ENCODE results near the gene S100G. TPM values are rescaled to one million over a fixed set of nuclear protein-coding genes. Genes with fewer than 3 reads are reported as not detected.

Gene S100G
- total RNA-seq, 2 donors from 2014 or later, result not detected

GRCh38 chrX:16683007-16683664 lies 33.2 kb downstream of the S100G start:
- intact Hi-C loops (cut with DNase I), result no loop called here
- WGBS, result 85% methylated on average over 7 of the region's 7 CpGs
- H3K9me3 ChIP-seq, result no peaks in the 10 kb centered on the region
- no peak overlapping the region for H3K4me3 ChIP-seq
- H3K27me3 ChIP-seq (replicated peaks; ENCODE audit: insufficient read depth), result no peaks in the 10 kb centered on the region
- TF ChIP-seq CTCF (IDR thresholded peaks at IDR 0.05), result no peak
- TF ChIP-seq POLR2A (IDR thresholded peaks at IDR 0.05), result no peak
- TF ChIP-seq POLR2AphosphoS5 (IDR thresholded peaks at IDR 0.05), result no peak
- H3K27ac ChIP-seq, result no peak overlapping the region
- H3K4me1 ChIP-seq (replicated peaks), result no peaks in the 10 kb centered on the region
- no peaks in the 10 kb centered on the region for H3K36me3 ChIP-seq
- DNase-seq (ENCODE audit: low spot score), result no peak

- TF ChIP-seq CTCF (IDR thresholded peaks at IDR 0.05) (no peak), POLR2A (IDR thresholded peaks at IDR 0.05) (no peak), POLR2AphosphoS5 (IDR thresholded peaks at IDR 0.05) (no peak)
- intact Hi-C loops (cut with DNase I), result no loop called here
- H3K4me3 ChIP-seq, result no peak overlapping the region
- DNase-seq (ENCODE audit: low spot score), result no peak
- no peaks in the 10 kb centered on the region for H3K4me1 ChIP-seq (replicated peaks)
- WGBS, result 84% methylated on average over 3 of the region's 3 CpGs
- no peaks in the 10 kb centered on the region for H3K36me3 ChIP-seq
- no peaks in the 10 kb centered on the region for H3K27me3 ChIP-seq (replicated peaks; ENCODE audit: insufficient read depth)
- no peak overlapping the region for H3K27ac ChIP-seq
- H3K9me3 ChIP-seq, result no peaks in the 10 kb centered on the region
Measured at GRCh38 chrX:16687514-16687913, 37.6 kb downstream of the S100G start.

- H3K9me3 ChIP-seq, result no peaks in the 10 kb centered on the region
- no peak overlapping the region for H3K4me3 ChIP-seq
- TF ChIP-seq POLR2AphosphoS5 (IDR thresholded peaks at IDR 0.05) (no peak), CTCF (IDR thresholded peaks at IDR 0.05) (peak; percentile 3 to 61 (median 59))
- no peak overlapping the region for H3K27ac ChIP-seq
- intact Hi-C loops (cut with DNase I), result no loop called here
- H3K27me3 ChIP-seq (replicated peaks; ENCODE audit: insufficient read depth), result no peaks in the 10 kb centered on the region
- no peaks in the 10 kb centered on the region for H3K4me1 ChIP-seq (replicated peaks)
- DNase-seq (ENCODE audit: low spot score), result peak; percentile 32
- no peaks in the 10 kb centered on the region for H3K36me3 ChIP-seq
- 58% methylated on average over 10 of the region's 10 CpGs for WGBS
Measured at GRCh38 chrX:16695079-16695676, 45.2 kb downstream of the S100G start.

- intact Hi-C loops (cut with DNase I), result no loop called here
- Histone ChIP-seq H3K4me1 (replicated peaks) (no peaks in the 10 kb centered on the region), H3K27me3 (replicated peaks; ENCODE audit: insufficient read depth) (no peaks in the 10 kb centered on the region), H3K36me3 (no peaks in the 10 kb centered on the region), H3K9me3 (no peaks in the 10 kb centered on the region), H3K4me3 (no peak overlapping the region), H3K27ac (no peak overlapping the region)
- DNase-seq (ENCODE audit: low spot score), result no peak
- TF ChIP-seq POLR2A (IDR thresholded peaks at IDR 0.05), result no peak
- TF ChIP-seq POLR2AphosphoS5 (IDR thresholded peaks at IDR 0.05), result no peak
- TF ChIP-seq CTCF (IDR thresholded peaks at IDR 0.05), result no peak
- 53% methylated on average over 3 of the region's 3 CpGs for WGBS
Measured at GRCh38 chrX:16696956-16697355, 47.0 kb downstream of the S100G start.

- no peaks in the 10 kb centered on the region for H3K9me3 ChIP-seq
- H3K36me3 ChIP-seq, result no peaks in the 10 kb centered on the region
- no peaks in the 10 kb centered on the region for H3K27me3 ChIP-seq (replicated peaks; ENCODE audit: insufficient read depth)
- WGBS, result 87% methylated on average over 6 of the region's 6 CpGs
- TF ChIP-seq POLR2AphosphoS5 (IDR thresholded peaks at IDR 0.05) (no peak), CTCF (IDR thresholded peaks at IDR 0.05) (no peak), POLR2A (IDR thresholded peaks at IDR 0.05) (no peak)
- H3K4me3 ChIP-seq, result no peak overlapping the region
- intact Hi-C loops (cut with DNase I), result no loop called here
- no peak for DNase-seq (ENCODE audit: low spot score)
- H3K27ac ChIP-seq, result no peak overlapping the region
- no peaks in the 10 kb centered on the region for H3K4me1 ChIP-seq (replicated peaks)
Measured at GRCh38 chrX:16699389-16699788, 49.4 kb downstream of the S100G start.

Data from prostate gland (tissue), 2 donors.